Stimulated activated CD4-positive, alpha-beta T cell treated with anti-CD3 and anti-CD28 coated beads, Interleukin-1b, Interleukin-23, amount 100 ng/mL, for 24 hours (primary cell): ENCODE measurements around the gene EML4.
"Not testable (repeated sequence)": the region's sequence is repeated elsewhere in the genome, so short reads cannot be mapped to it uniquely, and the experiment has no call there.

ENCODE experiments used
- DNase-seq, 4 experiments: peaks; one replicate each; pipeline ENCODE4 v3.0.0-alpha.2; 2020; ENCODE audit warnings: low read depth in 4 of 4, low spot score in 1 of 4

EML4 gene

GRCh38 chr2:42248846-42249245 is 79.7 kb downstream of the EML4 start:
- no peak for DNase-seq

DNA sequence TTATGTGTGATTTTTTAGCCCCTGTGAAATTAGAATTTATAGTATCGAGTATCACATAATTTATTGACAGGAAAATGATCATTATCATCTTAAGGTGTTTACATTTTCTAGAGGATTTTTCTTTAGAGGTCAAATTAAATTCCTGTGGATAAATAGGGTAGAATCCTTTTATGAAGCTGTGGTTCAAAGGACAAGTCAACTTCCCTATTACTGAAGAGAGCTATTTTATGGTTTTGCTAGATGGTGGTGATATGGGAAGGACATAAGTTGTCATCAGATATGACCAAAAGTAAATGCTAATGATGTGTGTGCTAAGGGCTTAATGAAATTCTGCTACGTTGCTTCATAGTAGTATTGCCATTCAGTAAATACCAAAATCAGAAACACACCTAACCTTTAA is 80.1 kb downstream of the EML4 start:
- DNase-seq = no peak

GRCh38 chr2:42249887-42250286 is 80.7 kb downstream of the EML4 start:
- no peak for DNase-seq

- no peak for DNase-seq
Measured at GRCh38 chr2:42250925-42251324, 81.8 kb downstream of the EML4 start.

GRCh38 chr2:42252464-42252863 is 83.3 kb downstream of the EML4 start:
- no peak for DNase-seq

GRCh38 chr2:42254186-42254895 is 85.2 kb downstream of the EML4 start:
- no peak for DNase-seq

- DNase-seq = no peak
Measured at GRCh38 chr2:42256505-42256904, 87.4 kb downstream of the EML4 start.

DNA sequence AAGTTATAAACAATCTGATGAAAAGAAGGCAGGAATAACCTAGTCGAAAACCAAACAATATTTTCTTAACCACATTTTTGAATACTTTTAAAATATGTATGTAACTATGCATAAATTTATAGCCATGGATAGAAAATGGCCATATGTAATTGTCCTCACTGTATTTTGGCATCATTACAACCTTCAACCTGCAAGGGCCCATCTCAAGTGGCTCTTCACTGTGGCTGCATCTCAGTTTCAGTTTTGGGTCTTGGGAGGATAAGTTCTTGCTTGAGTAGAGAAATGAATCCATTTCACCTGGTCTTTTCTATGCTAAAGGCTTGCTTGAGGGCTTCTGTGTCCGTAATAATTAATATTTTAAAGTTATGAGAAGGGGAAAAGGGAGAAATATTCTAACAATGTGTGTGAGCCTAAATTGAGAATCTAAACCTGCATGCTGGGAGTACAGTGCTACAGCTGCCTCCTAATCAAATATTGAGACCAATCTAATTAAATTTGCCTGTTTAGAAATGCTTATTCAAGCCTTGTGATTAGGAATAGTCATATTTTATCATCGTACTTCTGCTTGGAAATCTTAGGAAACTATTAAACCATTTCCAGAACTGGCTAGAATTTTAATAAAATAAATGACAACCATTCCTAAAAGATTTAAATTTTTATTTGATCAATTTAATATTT is 92.5 kb downstream of the EML4 start:
- no peak for DNase-seq

DNA sequence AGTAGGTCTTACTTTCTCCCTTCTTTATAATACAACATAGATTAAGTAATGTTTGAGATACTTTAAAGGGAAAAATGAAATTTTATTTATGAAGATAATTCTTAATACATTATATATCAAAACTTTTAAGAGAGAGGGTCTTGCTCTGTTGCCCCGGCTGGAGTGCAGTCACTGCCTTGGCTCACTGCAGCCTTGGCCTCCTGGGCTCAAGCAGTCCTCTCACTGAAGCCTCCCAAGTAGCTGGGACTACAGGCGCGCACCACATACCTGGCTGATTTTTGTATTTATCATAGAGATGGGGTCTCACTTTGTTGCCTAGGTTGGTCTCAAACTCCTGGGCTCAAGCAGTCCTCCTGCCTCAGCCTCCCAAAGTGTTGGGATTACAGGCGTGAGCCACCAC is 97.1 kb downstream of the EML4 start:
- no peak for DNase-seq

DNA sequence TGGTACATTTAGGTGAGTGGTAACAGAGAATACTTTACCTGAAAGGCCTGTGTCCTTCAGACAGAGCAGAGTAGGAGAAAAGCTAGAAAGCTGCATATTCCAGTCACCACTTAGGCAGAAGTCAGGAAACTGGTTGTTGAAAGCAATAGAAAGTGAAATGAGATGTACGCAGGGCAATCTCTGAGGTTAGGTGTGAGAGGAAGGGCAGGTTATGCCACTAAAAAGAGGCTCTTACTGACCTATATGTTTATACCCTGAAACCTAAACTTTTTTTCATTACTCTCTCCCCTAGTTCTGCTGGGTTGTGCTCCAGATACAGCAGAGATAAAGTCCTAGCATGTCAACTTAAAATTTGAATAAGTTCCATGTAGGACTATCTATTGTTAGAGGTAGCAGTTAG is 98.4 kb downstream of the EML4 start:
- DNase-seq = no peak

DNA sequence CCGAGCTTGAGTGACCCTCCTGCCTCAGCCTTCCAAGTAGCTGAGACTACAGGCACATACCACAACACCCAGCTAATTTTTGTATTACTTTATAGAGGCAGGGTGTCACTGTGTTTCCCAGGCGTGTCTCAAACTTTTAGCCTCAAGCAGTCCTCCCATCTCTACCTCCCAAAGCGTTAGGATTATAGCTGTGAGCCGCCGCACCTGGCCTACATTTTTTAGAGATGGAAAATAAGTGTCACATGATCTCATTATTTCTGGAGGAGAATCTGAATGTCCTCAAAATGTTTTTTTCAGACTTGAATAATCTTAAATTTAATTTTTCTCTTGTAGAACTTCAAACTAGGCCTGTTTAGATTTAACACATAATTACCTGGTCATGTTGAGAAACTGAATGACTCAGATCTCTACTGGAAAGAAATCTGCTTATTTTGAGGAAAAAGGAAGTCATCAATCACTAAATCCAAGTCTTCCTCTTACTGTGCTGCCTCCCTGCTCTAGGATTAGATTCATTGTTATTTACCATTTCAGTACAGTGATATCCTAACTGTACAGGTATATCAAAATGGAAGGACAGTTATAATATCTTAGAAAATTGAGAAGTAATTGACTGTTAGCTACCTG is 99.5 kb downstream of the EML4 start:
- DNase-seq = no peak

- no peak for DNase-seq
Measured at GRCh38 chr2:42270757-42271156, 101.6 kb downstream of the EML4 start.

DNA sequence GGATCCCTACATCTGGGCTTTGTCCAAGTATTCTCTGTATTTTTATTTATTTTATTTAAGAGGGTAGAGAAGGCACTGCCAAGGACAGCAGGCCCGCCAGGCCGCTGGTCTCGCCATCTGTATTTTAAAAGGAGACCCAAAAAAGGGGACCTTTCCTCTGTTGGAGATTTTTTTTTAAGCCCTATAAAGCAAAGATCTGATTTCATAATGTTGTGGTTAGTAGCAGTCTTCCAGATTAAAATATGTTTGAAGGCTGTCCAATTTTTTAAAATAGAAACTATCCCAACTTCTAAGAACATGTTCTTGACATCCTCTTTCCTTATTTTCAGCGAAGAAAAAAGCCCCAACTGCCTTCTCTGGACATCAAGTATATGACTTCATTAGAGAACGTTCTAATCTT is 102.1 kb downstream of the EML4 start:
- DNase-seq = not testable (repeated sequence)

GRCh38 chr2:42274863-42275262 is 105.7 kb downstream of the EML4 start:
- no peak for DNase-seq

- DNase-seq = no peak
Measured at GRCh38 chr2:42281416-42282081, 112.4 kb downstream of the EML4 start.

DNA sequence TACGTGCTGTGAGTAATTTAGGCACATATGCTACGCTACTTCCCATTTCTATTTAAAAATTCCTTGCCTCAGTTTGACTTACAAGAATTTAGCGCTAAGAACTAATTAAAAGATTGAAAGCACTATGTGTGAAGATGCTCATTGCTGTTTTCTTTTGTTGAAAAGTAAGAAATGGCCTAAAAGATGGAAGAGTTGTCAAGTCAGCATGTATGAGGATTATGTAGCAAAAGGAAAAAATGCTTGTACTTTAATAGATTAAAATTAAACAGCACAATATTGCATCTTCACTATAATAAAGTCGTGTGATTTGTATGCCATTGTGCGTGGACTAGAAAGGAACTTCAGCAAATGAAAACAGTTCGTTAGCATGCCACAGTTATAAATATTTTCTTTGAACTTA is 114.9 kb downstream of the EML4 start:
- no peak for DNase-seq

GRCh38 chr2:42286268-42286946 is 117.3 kb downstream of the EML4 start:
- no peak for DNase-seq

- DNase-seq = no peak
Measured at GRCh38 chr2:42288811-42289210, 119.7 kb downstream of the EML4 start.

- no peak for DNase-seq
Measured at GRCh38 chr2:42289222-42289621, 120.1 kb downstream of the EML4 start.

DNA sequence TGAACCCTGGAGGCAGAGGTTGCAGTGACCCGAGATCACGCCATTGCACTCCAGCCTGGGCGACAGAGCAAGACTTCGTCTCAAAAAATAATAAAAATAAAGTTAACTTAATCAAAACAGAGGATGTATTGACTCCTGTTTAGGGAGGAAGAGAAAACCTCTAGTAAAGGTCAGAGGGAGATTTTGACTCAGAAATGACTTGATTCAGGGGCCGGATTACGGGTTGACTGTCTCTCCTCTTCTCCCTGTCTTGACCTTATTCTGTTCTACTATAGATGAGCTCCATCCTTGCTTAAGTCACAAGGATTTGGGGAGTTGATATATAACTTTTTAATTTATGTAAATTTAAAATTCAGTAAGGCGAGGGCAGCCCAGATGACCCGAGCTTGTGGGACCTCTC is 120.9 kb downstream of the EML4 start:
- DNase-seq = no peak

- DNase-seq = no peak
Measured at GRCh38 chr2:42293019-42293418, 123.9 kb downstream of the EML4 start.
